GM23248 (cell line): ENCODE results near the gene DYSF. TPM values are rescaled to one million over a fixed set of nuclear protein-coding genes. Genes with fewer than 3 reads are reported as not detected.

Source experiments
- DNase-seq: peaks from one replicate; pipeline ENCODE4 v3.0.0-alpha.2; 2015
- H2AFZ ChIP-seq: fragments of 200-600 bp; sonication (generic); 2 replicates; pipeline ENCODE4 v1.6.1; 2016; ENCODE audit warnings: antibody characterized with exemption
- H3F3A ChIP-seq: fragments of 200-600 bp; sonication (generic); 2 replicates; pipeline ENCODE4 v1.6.1; 2016; ENCODE audit warnings: mild to moderate bottlenecking, antibody characterized with exemption, mixed run types; ENCODE audit not compliant: insufficient read depth
- H3K27ac ChIP-seq: fragments of 200-600 bp; sonication (generic); 2 replicates; pipeline ENCODE4 v1.5.1; 2016; ENCODE audit warnings: mild to moderate bottlenecking
- H3K27me3 ChIP-seq: fragments of 200-600 bp; sonication (generic); replicated peaks from 2 replicates; pipeline ENCODE4 v1.6.1; 2016; ENCODE audit warnings: mild to moderate bottlenecking; ENCODE audit not compliant: insufficient read depth
- H3K36me3 ChIP-seq: fragments of 200-600 bp; sonication (generic); 2 replicates; pipeline ENCODE4 v1.6.1; 2016; ENCODE audit warnings: low read depth, mild to moderate bottlenecking
- H3K4me1 ChIP-seq: fragments of 200-600 bp; sonication (generic); 2 replicates; pipeline ENCODE4 v1.6.1; 2016; ENCODE audit warnings: mild to moderate bottlenecking; ENCODE audit not compliant: insufficient read depth
- H3K4me2 ChIP-seq: fragments of 200-600 bp; sonication (generic); one replicate; pipeline ENCODE4 v1.6.1; 2016; ENCODE audit warnings: mild to moderate bottlenecking; ENCODE audit not compliant: unreplicated experiment
- H3K4me3 ChIP-seq: fragments of 200-600 bp; sonication (generic); 2 replicates; pipeline ENCODE4 v1.5.1; 2016; ENCODE audit warnings: mild to moderate bottlenecking
- H3K79me2 ChIP-seq: fragments of 200-600 bp; sonication (generic); 2 replicates; pipeline ENCODE4 v1.6.1; 2016; ENCODE audit warnings: mild to moderate bottlenecking; ENCODE audit not compliant: insufficient read depth
- H3K9ac ChIP-seq: fragments of 200-600 bp; sonication (generic); 2 replicates; pipeline ENCODE4 v1.6.1; 2016; ENCODE audit warnings: mild to moderate bottlenecking
- H3K9me2 ChIP-seq: fragments of 200-600 bp; sonication (generic); 2 replicates; pipeline ENCODE4 v1.6.1; 2016; ENCODE audit warnings: mixed run types, mild to moderate bottlenecking, moderate library complexity; ENCODE audit not compliant: insufficient read depth
- H3K9me3 ChIP-seq: fragments of 200-600 bp; sonication (generic); one replicate; pipeline ENCODE4 v1.6.1; 2017; ENCODE audit warnings: low read depth
- H4K20me1 ChIP-seq: fragments of 200-600 bp; sonication (generic); 2 replicates; pipeline ENCODE4 v1.6.0; 2016; ENCODE audit not compliant: insufficient read depth
- EZH2 ChIP-seq: fragments of 200-600 bp; sonication (generic); IDR thresholded peaks from 2 replicates; pipeline ENCODE4 v1.6.1; 2018; ENCODE audit warnings: antibody characterized with exemption, mild to moderate bottlenecking; ENCODE audit not compliant: insufficient read depth, poor library complexity, severe bottlenecking
- EZH2phosphoT487 ChIP-seq: fragments of 200-600 bp; sonication (generic); IDR thresholded peaks from 2 replicates; pipeline ENCODE4 v1.6.1; 2018; ENCODE audit warnings: antibody characterized with exemption, moderate library complexity, mild to moderate bottlenecking, low read depth; ENCODE audit not compliant: insufficient read depth
- WGBS, 2 experiments: methylation state at CpG; one replicate each; pipeline ENCODE4 v1.1.6; 2015 to 2017; ENCODE audit warnings: low lambda C conversion rate in 2 of 2, low coverage in 1 of 2; ENCODE audit errors: missing lambda C conversion rate in 2 of 2; 5-methylcytosine and 5-hydroxymethylcytosine counted together
- in situ Hi-C: fragments of 300-500 bp; cut with MboI; formaldehyde crosslinking; loops from 2 replicates; pipeline ENCODE4 v1.15.0; 2020
- polyA plus RNA-seq: library from polyadenylated mRNA; unstranded; fragments of >200 nt; fragmentation: Nextera tagmentation; extraction: Ambion mirVana; gene quantifications from 2 replicates; pipeline ENCODE4 v1.2.1, GENCODE V29; 2016
- total RNA-seq: library from RNA; depleted of rRNA; stranded (reverse); fragments of >200 nt; shearing (Covaris generic); gene quantifications from 2 replicates; pipeline ENCODE4 v1.2.3, GENCODE V29; 2014

DYSF gene
- total and polyA plus RNA-seq, 2 experiments from 2014 or later = 0.25 to 0.54 TPM

DNA sequence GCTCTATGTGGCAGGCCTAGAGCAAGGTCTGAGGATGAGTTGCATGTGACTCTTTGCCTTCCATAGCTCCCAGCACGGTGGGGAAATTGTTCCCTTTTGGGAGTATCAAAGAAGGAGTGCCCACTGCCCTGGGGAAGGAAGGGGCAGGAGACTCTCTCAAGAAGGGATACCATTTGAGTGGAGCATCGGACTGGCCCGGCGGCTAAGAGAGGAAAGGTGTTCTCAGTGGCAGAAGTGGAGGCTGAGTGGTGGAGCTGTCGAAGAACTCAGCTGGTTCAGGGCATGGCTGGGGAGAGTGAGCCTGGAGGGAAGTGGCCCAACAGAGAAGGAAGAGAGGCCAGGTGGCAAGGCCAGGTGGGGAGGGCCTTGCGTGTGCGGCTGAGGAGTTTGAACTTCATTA is 235.2 kb downstream of the DYSF start:
- no peaks in the 10 kb centered on the region for H3K79me2 ChIP-seq
- H3K9me3 ChIP-seq = no peaks in the 10 kb centered on the region
- no peak overlapping the region for H2AFZ ChIP-seq
- DNase-seq = no peak
- H3K4me1 ChIP-seq = no peaks in the 10 kb centered on the region
- no peaks in the 10 kb centered on the region; the same call in 1 of the 2 replicates for H3K27me3 ChIP-seq
- no peak overlapping the region for H3K9ac ChIP-seq
- H3K36me3 ChIP-seq = no peaks in the 10 kb centered on the region
- no peaks in the 10 kb centered on the region for H4K20me1 ChIP-seq
- H3F3A ChIP-seq = no peaks in the 10 kb centered on the region
- H3K4me2 ChIP-seq = no peak overlapping the region
- 86 to 92% methylated on average over 6 to 7 of the region's 7 CpGs for WGBS, 2 experiments
- H3K27ac ChIP-seq = no peak overlapping the region
- TF ChIP-seq EZH2 (no peak), EZH2phosphoT487 (no peak)
- H3K9me2 ChIP-seq = no peaks in the 10 kb centered on the region
- in situ Hi-C loops = no loop called here
- no peak overlapping the region for H3K4me3 ChIP-seq

DNA sequence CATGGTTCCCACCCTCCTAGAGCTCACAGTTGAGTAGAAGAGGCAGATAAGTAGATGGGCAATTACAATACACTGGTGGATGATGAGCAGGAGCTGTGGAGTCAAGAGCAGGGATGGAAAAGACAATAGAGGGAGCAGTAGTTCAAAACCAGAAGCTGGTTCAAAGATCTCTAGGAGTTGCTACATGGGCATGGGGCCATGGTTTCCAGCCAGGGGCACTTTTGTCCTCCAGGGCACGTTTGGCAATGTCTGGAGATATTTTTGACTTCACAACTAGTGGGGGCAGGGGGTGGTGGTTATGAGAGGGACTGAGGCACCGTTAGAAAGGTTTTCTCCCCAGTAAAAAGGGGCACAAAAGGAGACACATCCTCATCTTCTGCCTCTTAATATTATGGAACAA is 236.0 kb downstream of the DYSF start:
- TF ChIP-seq EZH2 (no peak), EZH2phosphoT487 (no peak)
- Histone ChIP-seq H3F3A (no peaks in the 10 kb centered on the region), H3K9me3 (no peaks in the 10 kb centered on the region), H3K9ac (no peak overlapping the region), H3K36me3 (no peaks in the 10 kb centered on the region), H3K27me3 (no peaks in the 10 kb centered on the region; the same call in 1 of the 2 replicates), H3K4me2 (no peak overlapping the region), H3K79me2 (no peaks in the 10 kb centered on the region), H4K20me1 (no peaks in the 10 kb centered on the region), H3K27ac (no peak overlapping the region), H2AFZ (no peak overlapping the region), H3K4me3 (no peak overlapping the region), H3K4me1 (no peaks in the 10 kb centered on the region), H3K9me2 (no peaks in the 10 kb centered on the region)
- no peak for DNase-seq
- in situ Hi-C loops = no loop called here
- 30 to 36% methylated on average over 2 of the region's 2 CpGs for WGBS, 2 experiments

DNA sequence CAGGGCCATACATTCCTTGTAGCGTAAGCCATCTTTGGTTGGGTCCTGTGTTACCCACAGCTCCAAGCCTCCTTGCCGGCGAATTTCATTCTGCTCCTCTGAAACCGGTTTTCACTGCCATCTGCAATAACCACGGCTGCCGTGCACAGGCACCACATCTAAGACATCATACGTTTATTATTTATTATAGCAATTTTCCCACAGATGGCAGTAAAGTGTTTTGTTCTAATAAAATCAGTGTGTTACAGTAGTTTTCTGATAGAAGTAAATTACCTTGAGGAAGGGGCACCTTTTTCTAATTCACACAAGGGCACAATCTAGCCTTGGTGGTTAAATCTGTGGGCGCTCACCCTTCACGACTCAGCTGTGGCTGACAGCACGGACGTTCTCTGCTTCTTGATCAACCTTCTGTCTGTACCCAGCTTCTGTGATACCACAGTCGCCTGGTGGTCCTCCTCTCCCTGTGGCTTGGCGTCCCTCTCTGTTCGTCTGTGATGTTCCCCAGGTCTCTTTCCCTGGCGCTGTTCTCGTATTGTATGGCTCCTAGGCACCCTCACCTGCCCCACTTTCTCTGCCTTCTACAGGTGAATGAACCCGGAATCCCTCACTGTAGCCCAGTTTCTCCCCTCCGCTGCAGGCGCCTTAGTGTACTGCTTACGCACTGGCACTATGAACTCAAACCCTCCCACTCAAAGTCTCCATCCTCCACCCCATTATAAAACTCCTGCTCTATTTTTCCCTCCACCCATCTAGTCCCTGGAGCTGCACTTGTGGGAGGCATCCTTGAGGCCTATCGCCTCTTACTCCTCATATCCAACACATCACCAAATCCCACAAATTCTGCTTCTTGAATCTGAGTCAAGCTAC is 236.8 kb downstream of the DYSF start:
- H3K79me2 ChIP-seq = no peaks in the 10 kb centered on the region
- no peaks in the 10 kb centered on the region for H3F3A ChIP-seq
- H3K9me2 ChIP-seq = no peaks in the 10 kb centered on the region
- H3K36me3 ChIP-seq = no peaks in the 10 kb centered on the region
- in situ Hi-C loops = no loop called here
- H3K27ac ChIP-seq = no peak overlapping the region
- H3K4me3 ChIP-seq = no peak overlapping the region
- DNase-seq = no peak
- H3K27me3 ChIP-seq = no peaks in the 10 kb centered on the region; the same call in 1 of the 2 replicates
- H4K20me1 ChIP-seq = no peaks in the 10 kb centered on the region
- H3K4me2 ChIP-seq = no peak overlapping the region
- H3K9me3 ChIP-seq = no peaks in the 10 kb centered on the region
- 89 to 91% methylated on average over 21 of the region's 21 CpGs for WGBS, 2 experiments
- no peak overlapping the region for H3K9ac ChIP-seq
- H2AFZ ChIP-seq = no peak overlapping the region
- no peaks in the 10 kb centered on the region for H3K4me1 ChIP-seq
- no peak for TF ChIP-seq EZH2phosphoT487
- TF ChIP-seq EZH2 = no peak

DNA sequence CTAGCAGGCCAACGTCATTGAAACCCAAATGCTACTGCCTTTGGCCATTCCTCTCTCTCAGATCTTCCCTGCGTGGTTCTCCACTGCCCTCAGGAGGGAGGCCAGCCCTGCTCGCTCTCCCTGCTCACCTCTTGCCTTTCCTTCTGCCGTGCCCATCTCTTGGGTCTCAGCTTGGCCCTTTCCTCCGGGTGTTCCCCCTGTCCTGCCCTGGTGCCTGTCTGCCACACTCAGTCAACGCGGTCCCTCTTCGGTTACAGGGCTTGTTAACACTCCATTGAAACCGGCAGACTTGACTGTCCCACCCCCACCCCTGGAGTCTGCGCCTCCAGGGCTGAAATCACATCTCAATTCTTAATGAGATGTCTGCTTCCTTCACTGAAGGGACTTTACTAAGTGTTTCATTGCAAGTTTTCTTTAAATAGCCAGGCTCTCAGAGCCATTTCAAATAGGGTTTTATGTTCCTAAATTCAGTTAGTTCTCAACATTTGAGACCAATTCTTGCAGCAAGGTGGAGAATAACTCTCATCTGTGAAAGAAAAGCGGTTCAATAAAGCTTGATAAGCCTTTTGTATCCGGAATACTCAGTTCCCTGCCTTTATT is 237.6 kb downstream of the DYSF start:
- no peaks in the 10 kb centered on the region for H4K20me1 ChIP-seq
- no peaks in the 10 kb centered on the region for H3F3A ChIP-seq
- no peak overlapping the region for H3K27ac ChIP-seq
- no peaks in the 10 kb centered on the region; the same call in 1 of the 2 replicates for H3K27me3 ChIP-seq
- H3K9me3 ChIP-seq = no peaks in the 10 kb centered on the region
- in situ Hi-C loops = no loop called here
- DNase-seq = no peak
- H3K9me2 ChIP-seq = no peaks in the 10 kb centered on the region
- H3K79me2 ChIP-seq = no peaks in the 10 kb centered on the region
- no peaks in the 10 kb centered on the region for H3K36me3 ChIP-seq
- no peak overlapping the region for H3K4me2 ChIP-seq
- WGBS, 2 experiments = 93 to 94% methylated on average over 12 of the region's 12 CpGs
- TF ChIP-seq EZH2 (no peak), EZH2phosphoT487 (no peak)
- no peaks in the 10 kb centered on the region for H3K4me1 ChIP-seq
- H2AFZ ChIP-seq = no peak overlapping the region
- no peak overlapping the region for H3K4me3 ChIP-seq
- H3K9ac ChIP-seq = no peak overlapping the region
